ENCODE data around the gene LRFN4. TPM values are rescaled to one million over a fixed set of nuclear protein-coding genes. Genes with fewer than 3 reads are reported as not detected.

Gene LRFN4
- polyA plus RNA-seq, 1 donor from 2014 or later: 85.0 TPM

GRCh38 chr11:66901964-66902390 is 45.1 kb downstream of the LRFN4 start:
- H3K27me3 ChIP-seq (ENCODE audit: insufficient read depth, low read depth, low read length): no peaks in the 10 kb centered on the region
- no peaks in the 10 kb centered on the region for H3F3A ChIP-seq (ENCODE audit: insufficient read depth, low read length, poor library complexity, severe bottlenecking)
- no peak overlapping the region for H3K4me3 ChIP-seq (ENCODE audit: low read length)
- H4K20me1 ChIP-seq (ENCODE audit: insufficient read depth): no peaks in the 10 kb centered on the region
- no peak overlapping the region for H2AFZ ChIP-seq (ENCODE audit: low read depth, low read length)
- TF ChIP-seq TAF1 (IDR thresholded peaks at IDR 0.05; ENCODE audit: low read depth) (no peak), RAD21 (conservative IDR thresholded peaks at IDR 0.05) (no peak), MXI1 (conservative IDR thresholded peaks at IDR 0.05; ENCODE audit: poor library complexity, severe bottlenecking) (no peak), SMC3 (conservative IDR thresholded peaks at IDR 0.05; ENCODE audit: poor library complexity) (no peak), CTCF (IDR thresholded peaks at IDR 0.05; ENCODE audit: poor library complexity, severe bottlenecking) (no peak), POLR2AphosphoS5 (IDR thresholded peaks at IDR 0.05) (no peak), EP300 (conservative IDR thresholded peaks at IDR 0.05; ENCODE audit: poor library complexity, severe bottlenecking) (no peak), EZH2 (IDR thresholded peaks at IDR 0.05; ENCODE audit: borderline replicate concordance, insufficient read depth, low read length, poor library complexity, severe bottlenecking) (no peak), REST (IDR thresholded peaks at IDR 0.05; ENCODE audit: borderline replicate concordance) (no peak)
- no peaks in the 10 kb centered on the region for H3K9me2 ChIP-seq (ENCODE audit: insufficient read depth, low read length)
- no peaks in the 10 kb centered on the region for H3K36me3 ChIP-seq (ENCODE audit: insufficient read depth, low read length)
- H3K4me2 ChIP-seq (ENCODE audit: low read length): no peak overlapping the region
- no peak overlapping the region for H3K27ac ChIP-seq (ENCODE audit: low read length)
- H3K9ac ChIP-seq (ENCODE audit: low read length): no peak overlapping the region
- no peaks in the 10 kb centered on the region for H3K9me3 ChIP-seq (ENCODE audit: low read length)
- no peaks in the 10 kb centered on the region for H3K79me2 ChIP-seq (replicated peaks; ENCODE audit: insufficient read depth, low read length)

GRCh38 chr11:66902486-66903177 is 45.8 kb downstream of the LRFN4 start:
- Histone ChIP-seq H3K79me2 (replicated peaks; ENCODE audit: insufficient read depth, low read length) (no peaks in the 10 kb centered on the region), H4K20me1 (ENCODE audit: insufficient read depth) (no peaks in the 10 kb centered on the region), H3F3A (ENCODE audit: insufficient read depth, low read length, poor library complexity, severe bottlenecking) (no peaks in the 10 kb centered on the region), H3K9me2 (ENCODE audit: insufficient read depth, low read length) (no peaks in the 10 kb centered on the region), H3K4me3 (ENCODE audit: low read length) (no peak overlapping the region), H3K4me2 (ENCODE audit: low read length) (no peak overlapping the region), H3K36me3 (ENCODE audit: insufficient read depth, low read length) (no peaks in the 10 kb centered on the region), H3K9ac (ENCODE audit: low read length) (no peak overlapping the region), H2AFZ (ENCODE audit: low read depth, low read length) (no peak overlapping the region), H3K27me3 (ENCODE audit: insufficient read depth, low read depth, low read length) (no peaks in the 10 kb centered on the region), H3K9me3 (ENCODE audit: low read length) (no peaks in the 10 kb centered on the region), H3K27ac (ENCODE audit: low read length) (no peak overlapping the region)
- no peak for TF ChIP-seq EZH2 (IDR thresholded peaks at IDR 0.05; ENCODE audit: borderline replicate concordance, insufficient read depth, low read length, poor library complexity, severe bottlenecking)
- no peak for TF ChIP-seq TAF1 (IDR thresholded peaks at IDR 0.05; ENCODE audit: low read depth)

Data from neural cell (in vitro differentiated cells).